Activated naive CD4-positive, alpha-beta T cell (primary cell): Measurements from ENCODE around the gene NUDT2.

Experiments
- DNase-seq, 4 experiments: peaks; one replicate each; lab custom pipeline; 2025; lab: John Stamatoyannopoulos, UW

NUDT2 gene

DNA sequence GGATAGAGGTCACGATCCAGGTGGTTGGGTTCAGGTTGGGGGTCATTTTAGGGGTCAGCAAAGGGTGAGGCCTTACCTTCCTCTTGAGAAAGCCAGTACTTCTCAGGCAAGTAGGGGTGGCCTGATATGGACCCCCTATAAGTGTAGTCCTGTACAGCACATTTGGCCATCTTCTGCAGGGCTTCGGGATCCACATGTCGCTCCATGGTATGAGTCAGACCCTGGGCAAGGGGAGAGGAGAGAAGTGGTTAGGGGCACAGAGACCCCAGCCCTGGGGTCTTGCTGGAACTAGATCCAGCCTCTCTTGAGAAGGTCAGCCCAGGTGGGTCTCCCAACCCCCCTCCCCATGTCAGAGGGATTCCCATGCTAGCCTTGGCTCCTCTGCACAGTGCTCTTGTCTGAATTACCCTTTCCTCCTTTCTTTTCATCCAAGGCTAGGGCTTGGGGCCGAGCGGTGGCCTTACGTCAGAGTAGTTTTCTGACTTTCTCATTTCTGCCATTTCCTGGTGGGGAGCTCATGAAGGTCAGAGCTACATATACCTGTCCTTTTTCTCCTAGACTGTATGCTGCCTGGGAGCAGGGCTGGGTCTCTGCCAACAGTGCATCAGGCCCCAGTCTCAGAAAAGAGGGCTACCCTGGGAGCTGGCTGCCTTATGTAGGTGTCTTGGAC lies 56.3 kb downstream of the NUDT2 start:
- no peak for DNase-seq

DNA sequence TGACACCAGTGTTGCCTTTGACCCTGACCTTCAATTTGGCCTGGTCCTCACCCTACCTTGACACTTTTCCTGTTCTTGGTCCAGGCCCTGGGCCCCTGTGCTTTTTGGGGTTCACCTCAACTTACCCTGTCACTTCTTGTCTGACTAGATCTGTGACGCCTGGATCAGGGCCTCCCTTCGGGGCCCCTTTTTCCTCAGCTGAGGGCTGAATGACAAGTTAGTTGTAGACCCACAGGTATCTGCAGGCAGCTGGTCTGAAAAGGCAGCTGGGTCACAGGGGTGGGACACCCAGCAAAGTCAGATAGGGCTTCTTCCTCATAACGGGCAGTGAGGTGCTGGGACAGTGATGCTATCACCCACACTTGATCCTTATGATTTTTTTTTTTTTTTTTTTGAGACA lies 57.3 kb downstream of the NUDT2 start:
- DNase-seq: no peak

DNA sequence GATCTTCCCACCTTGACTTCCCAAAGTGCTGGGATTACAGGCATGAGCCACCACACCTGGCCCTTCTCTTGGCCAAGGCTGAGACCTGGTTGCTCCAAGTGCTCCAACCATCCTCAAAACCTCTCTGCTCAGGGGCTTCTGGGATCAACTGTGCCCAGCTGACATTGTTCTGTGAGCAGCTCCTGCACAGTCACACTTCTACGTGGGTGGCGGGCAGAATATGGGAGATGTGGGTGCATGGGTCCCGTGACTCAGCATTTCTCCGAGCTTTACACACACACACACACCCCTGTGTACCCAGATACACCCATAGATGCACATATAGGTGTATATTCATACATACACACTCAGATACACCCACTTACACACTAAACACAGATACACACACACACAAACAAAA lies 57.9 kb downstream of the NUDT2 start:
- DNase-seq: no peak

DNA sequence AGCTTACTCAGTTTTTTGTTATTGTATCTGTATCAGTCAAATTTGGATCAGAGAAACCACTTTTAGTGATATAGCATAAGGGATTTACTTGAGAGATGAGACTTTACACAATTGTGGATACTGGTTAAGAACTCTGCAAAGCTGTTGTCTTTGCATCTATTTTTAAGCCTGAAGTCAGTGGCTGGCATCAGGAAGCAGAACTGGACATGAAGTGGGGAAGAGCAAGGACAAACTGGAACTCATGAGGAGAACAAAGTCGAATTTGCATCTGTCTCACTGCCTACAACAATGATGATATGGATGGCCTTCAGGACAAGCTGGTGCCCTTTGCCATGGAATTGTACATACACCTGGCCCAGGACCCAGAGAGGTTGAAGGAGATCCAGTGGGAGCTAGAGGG lies 63.1 kb downstream of the NUDT2 start:
- DNase-seq: no peak
